ENCODE measurements around the gene RPA1.

Gene RPA1

GRCh38 chr17:1908699-1909309 is 79.0 kb downstream of the RPA1 start:
- no peak for DNase-seq (ENCODE audit: low read depth in 3 of 3, low spot score in 1 of 3)

GRCh38 chr17:1909985-1910384 is 80.2 kb downstream of the RPA1 start:
- no peak for DNase-seq (ENCODE audit: low read depth in 3 of 3, low spot score in 1 of 3)

- no peak for DNase-seq (ENCODE audit: low read depth in 3 of 3, low spot score in 1 of 3)
Observed at GRCh38 chr17:1912146-1912545, 82.3 kb downstream of the RPA1 start.

GRCh38 chr17:1913702-1914101 is 83.9 kb downstream of the RPA1 start:
- DNase-seq (ENCODE audit: low read depth in 3 of 3, low spot score in 1 of 3) = no peak

- DNase-seq (ENCODE audit: low read depth in 3 of 3, low spot score in 1 of 3) = no peak
Observed at GRCh38 chr17:1914661-1915083, 84.9 kb downstream of the RPA1 start.

GRCh38 chr17:1915889-1916288 is 86.1 kb downstream of the RPA1 start:
- no peak for DNase-seq (ENCODE audit: low read depth in 3 of 3, low spot score in 1 of 3)

- DNase-seq (ENCODE audit: low read depth in 3 of 3, low spot score in 1 of 3) = no peak
Observed at GRCh38 chr17:1916316-1916715, 86.5 kb downstream of the RPA1 start.

GRCh38 chr17:1916963-1917715 is 87.3 kb downstream of the RPA1 start:
- no peak for DNase-seq (ENCODE audit: low read depth in 3 of 3, low spot score in 1 of 3)

GRCh38 chr17:1918346-1919162 is 88.7 kb downstream of the RPA1 start:
- DNase-seq (ENCODE audit: low read depth in 3 of 3, low spot score in 1 of 3) = no peak

- DNase-seq (ENCODE audit: low read depth in 3 of 3, low spot score in 1 of 3) = no peak
Observed at GRCh38 chr17:1919201-1919600, 89.4 kb downstream of the RPA1 start.

GRCh38 chr17:1920948-1921351 is 91.1 kb downstream of the RPA1 start:
- no peak for DNase-seq (ENCODE audit: low read depth in 3 of 3, low spot score in 1 of 3)

- no peak for DNase-seq (ENCODE audit: low read depth in 3 of 3, low spot score in 1 of 3)
Observed at GRCh38 chr17:1928976-1929375, 99.2 kb downstream of the RPA1 start.

- DNase-seq (ENCODE audit: low read depth in 3 of 3, low spot score in 1 of 3) = no peak
Observed at GRCh38 chr17:1930337-1930645, 100.5 kb downstream of the RPA1 start.

- DNase-seq (ENCODE audit: low read depth in 3 of 3, low spot score in 1 of 3) = no peak
Observed at GRCh38 chr17:1931844-1932579, 102.2 kb downstream of the RPA1 start.

GRCh38 chr17:1933875-1934715 is 104.3 kb downstream of the RPA1 start:
- DNase-seq (ENCODE audit: low read depth in 3 of 3, low spot score in 1 of 3) = no peak

- DNase-seq (ENCODE audit: low read depth in 3 of 3, low spot score in 1 of 3) = no peak
Observed at GRCh38 chr17:1934901-1935300, 105.1 kb downstream of the RPA1 start.

- DNase-seq (ENCODE audit: low read depth in 3 of 3, low spot score in 1 of 3) = no peak
Observed at GRCh38 chr17:1936766-1937165, 107.0 kb downstream of the RPA1 start.

GRCh38 chr17:1937461-1937860 is 107.7 kb downstream of the RPA1 start:
- DNase-seq (ENCODE audit: low read depth in 3 of 3, low spot score in 1 of 3) = no peak

GRCh38 chr17:1939981-1940809 is 110.4 kb downstream of the RPA1 start:
- DNase-seq (ENCODE audit: low read depth in 3 of 3, low spot score in 1 of 3) = no peak

- no peak for DNase-seq (ENCODE audit: low read depth in 3 of 3, low spot score in 1 of 3)
Observed at GRCh38 chr17:1940810-1941185, 111.0 kb downstream of the RPA1 start.
